MM.1S (cell line): ENCODE measurements around the gene ASB6.

Source experiments
- EZH2 ChIP-seq: fragments of 300-600 bp; sonication (generic); optimal IDR thresholded peaks from 2 replicates; pipeline ENCODE3; 2017; ENCODE audit warnings: low read depth, mild to moderate bottlenecking, antibody characterized with exemption, low read length, mixed read lengths
- TF ChIP-seq, protein P1 (sequence below): fragments of 300-600 bp; sonication (generic); IDR thresholded peaks from 2 replicates; pipeline ENCODE4 v1.5.1; 2016; ENCODE audit warnings: antibody characterized with exemption, low read length, mixed read lengths

DNA sequence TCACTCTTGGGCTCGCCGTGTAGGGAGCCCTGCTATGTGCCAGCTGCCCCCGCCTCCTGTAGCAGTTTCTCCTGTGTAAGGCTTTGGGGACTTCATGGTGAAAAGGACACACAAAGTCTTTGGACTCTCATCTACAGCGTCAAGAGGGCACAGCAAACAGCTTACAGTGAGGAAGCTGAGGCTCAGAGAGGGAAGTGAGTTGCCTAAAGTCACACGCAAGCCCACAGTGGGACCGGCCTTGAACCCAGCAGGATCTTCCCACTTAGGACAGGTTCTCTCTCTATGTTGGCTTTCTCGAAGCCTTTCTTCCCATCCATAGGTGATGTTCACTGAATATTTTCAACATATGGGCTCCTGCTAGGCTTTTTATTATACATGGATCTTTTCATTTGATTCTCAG, 13.7 kb upstream of the ASB6 start:
- TF ChIP-seq, protein P1, sequence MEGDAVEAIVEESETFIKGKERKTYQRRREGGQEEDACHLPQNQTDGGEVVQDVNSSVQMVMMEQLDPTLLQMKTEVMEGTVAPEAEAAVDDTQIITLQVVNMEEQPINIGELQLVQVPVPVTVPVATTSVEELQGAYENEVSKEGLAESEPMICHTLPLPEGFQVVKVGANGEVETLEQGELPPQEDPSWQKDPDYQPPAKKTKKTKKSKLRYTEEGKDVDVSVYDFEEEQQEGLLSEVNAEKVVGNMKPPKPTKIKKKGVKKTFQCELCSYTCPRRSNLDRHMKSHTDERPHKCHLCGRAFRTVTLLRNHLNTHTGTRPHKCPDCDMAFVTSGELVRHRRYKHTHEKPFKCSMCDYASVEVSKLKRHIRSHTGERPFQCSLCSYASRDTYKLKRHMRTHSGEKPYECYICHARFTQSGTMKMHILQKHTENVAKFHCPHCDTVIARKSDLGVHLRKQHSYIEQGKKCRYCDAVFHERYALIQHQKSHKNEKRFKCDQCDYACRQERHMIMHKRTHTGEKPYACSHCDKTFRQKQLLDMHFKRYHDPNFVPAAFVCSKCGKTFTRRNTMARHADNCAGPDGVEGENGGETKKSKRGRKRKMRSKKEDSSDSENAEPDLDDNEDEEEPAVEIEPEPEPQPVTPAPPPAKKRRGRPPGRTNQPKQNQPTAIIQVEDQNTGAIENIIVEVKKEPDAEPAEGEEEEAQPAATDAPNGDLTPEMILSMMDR, result no peak
- no peak for TF ChIP-seq EZH2
